Left ventricle myocardium inferior (tissue), 1 donor: ENCODE measurements around the gene FAM13C. TPM values are rescaled to one million over a fixed set of nuclear protein-coding genes. Genes with fewer than 3 reads are reported as not detected.
A peak's percentile ranks its signal among the peaks of the same experiment; 100 is the strongest.

ENCODE experiments used
- DNase-seq: peaks from one replicate; pipeline ENCODE4 v3.0.0-alpha.2; 2020
- H3K27ac ChIP-seq: fragments of 200-600 bp; replicated peaks from 2 replicates; pipeline ENCODE4 v1.8.0; 2021
- H3K27me3 ChIP-seq: fragments of 200-600 bp; 2 replicates; pipeline ENCODE4 v1.8.0; 2021; ENCODE audit warnings: low read depth
- H3K36me3 ChIP-seq: fragments of 200-600 bp; 2 replicates; pipeline ENCODE4 v1.8.0; 2021
- H3K4me1 ChIP-seq: fragments of 200-600 bp; 2 replicates; pipeline ENCODE4 v1.8.0; 2021
- H3K4me3 ChIP-seq: fragments of 200-600 bp; 2 replicates; pipeline ENCODE4 v1.8.0; 2021; ENCODE audit warnings: mild to moderate bottlenecking, moderate library complexity
- H3K9me3 ChIP-seq: fragments of 200-600 bp; replicated peaks from 2 replicates; pipeline ENCODE4 v1.8.0; 2021
- CTCF ChIP-seq: fragments of 200-600 bp; IDR thresholded peaks from 2 replicates; pipeline ENCODE4 v1.8.0; 2021; ENCODE audit warnings: antibody characterized with exemption, mild to moderate bottlenecking, borderline replicate concordance
- intact Hi-C: fragments of 100-400 bp; cut with micrococcal nuclease; formaldehyde crosslinking; loops from one replicate; pipeline ENCODE4 v1.11.0; 2022
- total RNA-seq: library from RNA; stranded (reverse); fragmentation: NEBNext Ultra II Directional; extraction: Animal tissue kit (Norgen Biotek cat#: 25700); gene quantifications from one replicate; pipeline ENCODE4 v1.2.1, GENCODE V29; 2021
- donor health status: DM: no; HTN: yes; CAD: no; lungs with severe emphysema.

The FAM13C gene
- total RNA-seq, 1 donor from 2014 or later = 5.2 TPM

- H3K4me1 ChIP-seq = peaks cover 10% of the 10 kb centered on the region
- peaks cover 11% of the 10 kb centered on the region for H3K9me3 ChIP-seq
- no peaks in the 10 kb centered on the region for H3K36me3 ChIP-seq
- H3K27me3 ChIP-seq = no peaks in the 10 kb centered on the region
- H3K4me3 ChIP-seq = no peak overlapping the region
- peak overlapping the region; percentile 76 for H3K27ac ChIP-seq
- no peak for TF ChIP-seq CTCF
- intact Hi-C loops = no loop called here
- DNase-seq = no peak
These were observed 21.6 kb upstream of the FAM13C start for GRCh38 chr10:59383908-59384307.

GRCh38 chr10:59383436-59383835, 21.1 kb upstream of the FAM13C start:
- no peak for DNase-seq
- Histone ChIP-seq H3K27me3 (no peaks in the 10 kb centered on the region), H3K4me1 (peaks cover 10% of the 10 kb centered on the region), H3K36me3 (no peaks in the 10 kb centered on the region), H3K9me3 (peaks cover 11% of the 10 kb centered on the region), H3K27ac (peak overlapping the region; percentile 76), H3K4me3 (no peak overlapping the region)
- TF ChIP-seq CTCF = no peak
- intact Hi-C loops = no loop called here

- H3K4me1 ChIP-seq = peaks cover 5% of the 10 kb centered on the region
- no peak overlapping the region for H3K4me3 ChIP-seq
- intact Hi-C loops = no loop called here
- DNase-seq = no peak
- no peaks in the 10 kb centered on the region for H3K27me3 ChIP-seq
- H3K9me3 ChIP-seq = peaks cover 11% of the 10 kb centered on the region
- H3K36me3 ChIP-seq = no peaks in the 10 kb centered on the region
- TF ChIP-seq CTCF = no peak
- H3K27ac ChIP-seq = peak overlapping the region; percentile 76
These were observed 20.5 kb upstream of the FAM13C start for GRCh38 chr10:59382831-59383295.

- no peak for DNase-seq
- Histone ChIP-seq H3K27ac (peak overlapping the region; percentile 76), H3K27me3 (no peaks in the 10 kb centered on the region), H3K4me3 (no peak overlapping the region), H3K36me3 (no peaks in the 10 kb centered on the region), H3K9me3 (peaks cover 11% of the 10 kb centered on the region), H3K4me1 (peaks cover 4% of the 10 kb centered on the region)
- intact Hi-C loops = no loop called here
- no peak for TF ChIP-seq CTCF
These were observed 19.3 kb upstream of the FAM13C start for GRCh38 chr10:59381687-59382086.

- DNase-seq = no peak
- H3K36me3 ChIP-seq = no peaks in the 10 kb centered on the region
- peaks cover 11% of the 10 kb centered on the region for H3K9me3 ChIP-seq
- intact Hi-C loops = no loop called here
- no peak overlapping the region for H3K27ac ChIP-seq
- H3K4me1 ChIP-seq = peaks cover 25% of the 10 kb centered on the region
- H3K27me3 ChIP-seq = no peaks in the 10 kb centered on the region
- H3K4me3 ChIP-seq = no peak overlapping the region
- no peak for TF ChIP-seq CTCF
These were observed 14.5 kb upstream of the FAM13C start for GRCh38 chr10:59376846-59377245.
